A549 (cell line): ENCODE results near the gene CEP78. TPM values are rescaled to one million over a fixed set of nuclear protein-coding genes. Genes with fewer than 3 reads are reported as not detected.

Source experiments
- ATAC-seq, 2 experiments: fragments of 200-7000 bp in 1 of 2; fragments of >200 bp in 1 of 2; cut with Nextera tagmentation in 1 of 2; cut with Tn5 transposase in 1 of 2; 3 replicates each; pipeline versions ENCODE4 v1.8.0 to v1.9.1; 2018 to 2020; ENCODE audit warnings: mild to moderate bottlenecking in 1 of 2, moderate library complexity in 1 of 2
- CTCF ChIA-PET: fragments of 300-600 bp; sonication (Branson Sonifier 250); formaldehyde crosslinking; extraction: SDS; loops from one replicate; lab custom pipeline; 2021; ENCODE audit warnings: antibody characterized with exemption, inconsistent platforms; lab: Yijun Ruan, JAX
- POLR2A ChIA-PET: fragments of 350-600 bp; formaldehyde crosslinking; extraction: SDS; loops from one replicate; lab custom pipeline; 2021; ENCODE audit warnings: antibody characterized with exemption, inconsistent platforms; lab: Yijun Ruan, JAX
- DNase-seq, 2 experiments: peaks; one replicate each; pipeline versions ENCODE4 v3.0.0 to v3.0.0-alpha.2; 2011 to 2016; ENCODE audit warnings: low read depth in 1 of 2, low spot score in 1 of 2
- FAIRE-seq: peaks from 2 replicates; lab custom pipeline; 2011; peaks lifted over from hg19 to GRCh38; lab: Jason Lieb, UNC
- H3K27ac ChIP-seq, 2 experiments: fragments of >200 bp; sonication (Bioruptor Twin); formaldehyde crosslinking; 3 replicates each; pipeline ENCODE4 v1.5.1; 2016 to 2017
- H3K4me1 ChIP-seq: fragments of >200 bp; sonication (Bioruptor Twin); formaldehyde crosslinking; 3 replicates; pipeline ENCODE4 v1.6.1; 2016
- H3K4me2 ChIP-seq: fragments of >200 bp; sonication (Bioruptor Twin); formaldehyde crosslinking; 3 replicates; pipeline ENCODE4 v1.6.1; 2016
- H3K4me3 ChIP-seq: fragments of >200 bp; sonication (Bioruptor Twin); formaldehyde crosslinking; 3 replicates; pipeline ENCODE4 v1.5.1; 2016
- H3K9me3 ChIP-seq: fragments of >200 bp; sonication (Bioruptor Twin); formaldehyde crosslinking; 3 replicates; pipeline ENCODE4 v1.6.1; 2016
- CBX2 ChIP-seq: fragments of 200-600 bp; sonication (generic); IDR thresholded peaks from 2 replicates; pipeline ENCODE4 v1.6.1; 2016; ENCODE audit warnings: low read depth, mild to moderate bottlenecking, borderline replicate concordance
- CBX8 ChIP-seq: fragments of 200-600 bp; sonication (generic); IDR thresholded peaks from 2 replicates; pipeline ENCODE4 v1.6.1; 2016
- CEBPB ChIP-seq, 2 experiments: fragments of >200 bp in 1 of 2; sonication (Bioruptor Twin) in 1 of 2; formaldehyde crosslinking in 1 of 2; IDR thresholded peaks; 2 replicates each; pipeline ENCODE4 v1.6.1; 2012 to 2016
- EP300 ChIP-seq, 2 experiments: fragments of >200 bp; sonication (Bioruptor Twin); formaldehyde crosslinking; IDR thresholded peaks; 2 replicates in 1 of 2; 3 replicates in 1 of 2; pipeline ENCODE4 v1.6.1; 2016 to 2017
- FOSB ChIP-seq: fragments of 250-450 bp; sonication (Bioruptor Pico); IDR thresholded peaks from 2 replicates; pipeline ENCODE4 v1.5.0; 2020; ENCODE audit warnings: mild to moderate bottlenecking, moderate library complexity
- FOSL2 ChIP-seq, 2 experiments: fragments of 450-650 bp in 1 of 2; fragments of >200 bp in 1 of 2; sonication (Bioruptor Twin) in 1 of 2; formaldehyde crosslinking; IDR thresholded peaks; 2 replicates each; pipeline versions ENCODE4 v1.5.0 to v1.6.1; 2016 to 2020; ENCODE audit warnings: mild to moderate bottlenecking in 1 of 2, moderate library complexity in 1 of 2
- FOXS1 ChIP-seq: fragments of 250-450 bp; sonication (Bioruptor Pico); IDR thresholded peaks from 2 replicates; pipeline ENCODE4 v1.5.0; 2020; ENCODE audit warnings: mild to moderate bottlenecking, moderate library complexity
- HDAC2 ChIP-seq: fragments of 200-600 bp; sonication (generic); IDR thresholded peaks from 2 replicates; pipeline ENCODE4 v1.6.1; 2016
- HOXB13 ChIP-seq: fragments of 250-450 bp; sonication (Bioruptor Pico); IDR thresholded peaks from 2 replicates; pipeline ENCODE4 v1.5.0; 2020; ENCODE audit warnings: low read depth, mild to moderate bottlenecking, moderate library complexity
- JUN ChIP-seq, 2 experiments: fragments of >200 bp; sonication (Bioruptor Twin); formaldehyde crosslinking; IDR thresholded peaks; 2 replicates in 1 of 2; 3 replicates in 1 of 2; pipeline ENCODE4 v1.6.1; 2016 to 2017
- JUNB ChIP-seq: fragments of >200 bp; sonication (Bioruptor Twin); formaldehyde crosslinking; IDR thresholded peaks from 2 replicates; pipeline ENCODE4 v1.6.1; 2016
- KDM1A ChIP-seq: fragments of 200-600 bp; sonication (generic); IDR thresholded peaks from 2 replicates; pipeline ENCODE4 v1.6.1; 2016; ENCODE audit warnings: low read depth, mild to moderate bottlenecking
- KDM5A ChIP-seq: fragments of 200-600 bp; sonication (generic); IDR thresholded peaks from 2 replicates; pipeline ENCODE4 v1.6.1; 2016; ENCODE audit warnings: antibody characterized with exemption, mild to moderate bottlenecking
- MAZ ChIP-seq: fragments of 150-350 bp; IDR thresholded peaks from 2 replicates; pipeline ENCODE4 v1.6.1; 2014; ENCODE audit warnings: antibody characterized with exemption, low read depth, low read length, borderline replicate concordance
- MYC ChIP-seq: IDR thresholded peaks from 2 replicates; pipeline ENCODE4 v1.6.1; 2012; ENCODE audit warnings: mild to moderate bottlenecking, inconsistent platforms, low read length, improper control_type of control experiment, borderline replicate concordance
- NFE2L2 ChIP-seq: fragments of 150-350 bp; conservative IDR thresholded peaks from 2 replicates; pipeline ENCODE4 v1.6.1; 2014; ENCODE audit warnings: low read length
- POLR2A ChIP-seq: IDR thresholded peaks from 2 replicates; pipeline ENCODE4 v1.6.1; 2012; ENCODE audit warnings: mild to moderate bottlenecking, low read length
- RCOR1 ChIP-seq: fragments of 150-350 bp; IDR thresholded peaks from 2 replicates; pipeline ENCODE4 v1.6.1; 2014; ENCODE audit warnings: antibody characterized with exemption, low read length, low read depth
- TFCP2L1 ChIP-seq: fragments of 250-450 bp; sonication (Bioruptor Pico); IDR thresholded peaks from 2 replicates; pipeline ENCODE4 v1.5.0; 2021; ENCODE audit warnings: mild to moderate bottlenecking
- ZNF302 ChIP-seq: fragments of 250-450 bp; sonication (Bioruptor Pico); IDR thresholded peaks from 2 replicates; pipeline ENCODE4 v1.9.0; 2021; ENCODE audit warnings: inconsistent platforms, mild to moderate bottlenecking, moderate library complexity
- ZSCAN20 ChIP-seq: fragments of 250-450 bp; sonication (Bioruptor Pico); IDR thresholded peaks from 2 replicates; pipeline ENCODE4 v1.8.0; 2022; ENCODE audit warnings: mild to moderate bottlenecking, moderate library complexity
- WGBS: methylation state at CpG from one replicate; pipeline ENCODE4 v1.1.6; 2017; ENCODE audit errors: missing lambda C conversion rate; 5-methylcytosine and 5-hydroxymethylcytosine counted together
- polyA plus RNA-seq, 4 experiments: library from polyadenylated mRNA; depleted of rRNA in 3 of 4; stranded (reverse); fragments of >200 nt; fragmentation: RNase III in 1 of 4; extraction: RNeasy Plus Mini Kit Qiagen cat#74134 plus additional on column Dnase treatment in 1 of 4; gene quantifications; 2 replicates in 3 of 4; 3 replicates in 1 of 4; pipeline ENCODE4 v1.2.3, GENCODE V29; 2011 to 2017
- TF ChIP-seq, protein P1 (sequence below): fragments of 250-450 bp; sonication (Bioruptor Pico); IDR thresholded peaks from 2 replicates; pipeline ENCODE4 v1.5.0; 2021; ENCODE audit warnings: mild to moderate bottlenecking, moderate library complexity, borderline replicate concordance
- TF ChIP-seq, protein P2 (sequence below): fragments of 200-600 bp; sonication (generic); IDR thresholded peaks from 2 replicates; pipeline ENCODE4 v1.6.1; 2016; ENCODE audit warnings: antibody characterized with exemption, mild to moderate bottlenecking, moderate library complexity
- TF ChIP-seq, protein P3 (sequence below): IDR thresholded peaks from 2 replicates; pipeline ENCODE4 v1.6.1; 2012
- TF ChIP-seq, protein P4 (sequence below): fragments of 450-650 bp; IDR thresholded peaks from 2 replicates; pipeline ENCODE4 v1.6.1; 2014; ENCODE audit warnings: antibody characterized with exemption
- TF ChIP-seq, protein P5 (sequence below): fragments of >200 bp; sonication (Bioruptor Twin); formaldehyde crosslinking; IDR thresholded peaks from 2 replicates; pipeline ENCODE4 v1.6.1; 2016
- TF ChIP-seq, protein P6 (sequence below): IDR thresholded peaks from 2 replicates; pipeline ENCODE4 v1.6.1; 2012; ENCODE audit warnings: low read depth, borderline replicate concordance

CEP78 gene
- polyA plus RNA-seq, 2 of the 4 experiments (the other 2 are of a cell fraction), result 16.5 to 28.9 TPM

DNA sequence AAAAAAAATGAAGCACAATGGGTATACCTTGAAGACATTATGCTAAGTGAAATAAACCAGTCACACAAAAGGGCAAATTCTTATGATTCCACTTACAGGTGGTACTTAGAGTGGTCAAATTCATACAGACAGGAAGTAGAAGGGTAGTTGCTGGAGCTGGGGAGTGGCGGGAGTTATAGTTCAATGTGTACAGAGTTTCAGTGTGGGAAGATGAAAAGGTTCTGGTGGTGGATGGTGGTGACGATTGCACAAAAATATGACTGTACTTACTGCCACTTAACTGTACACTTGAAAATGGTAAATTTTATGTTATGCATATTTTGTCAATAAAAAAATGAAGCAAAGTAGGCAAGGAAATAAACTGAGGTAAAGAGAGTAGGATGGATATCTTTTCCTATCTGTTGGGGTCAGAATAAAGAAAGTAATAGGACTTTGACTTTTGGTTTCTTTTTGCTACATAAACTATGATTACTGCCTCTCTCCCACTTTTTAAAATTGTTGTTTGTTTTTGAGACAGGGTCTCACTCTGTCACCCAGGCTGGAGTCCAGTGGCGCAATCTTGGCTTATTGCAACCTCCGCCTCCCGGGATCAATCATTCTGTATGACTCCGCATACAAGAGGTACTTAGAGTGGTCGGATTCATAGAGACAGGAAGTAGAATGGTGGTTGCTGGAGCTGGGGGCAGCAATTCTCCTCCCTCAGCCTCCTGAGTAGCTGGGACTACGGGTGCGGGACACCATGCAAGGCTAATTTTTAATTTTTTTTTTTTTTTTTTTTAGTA lies 57.0 kb downstream of the CEP78 start:
- FAIRE-seq, result no peak
- Histone ChIP-seq H3K27ac (no peak overlapping the region), H3K4me3 (no peak overlapping the region), H3K4me1 (peaks cover 9% of the 10 kb centered on the region), H3K4me2 (no peak overlapping the region), H3K9me3 (no peaks in the 10 kb centered on the region)
- 93% methylated on average over 9 of the region's 9 CpGs for WGBS
- CTCF ChIA-PET, result interaction anchor here (0.9 kb wide), 1 partner anchor 32 kb away, joined by 3 read pairs; no protein-coding TSS in a partner anchor
- DNase-seq, result no peak
- ATAC-seq, result no peak
- POLR2A ChIA-PET, result interaction anchor here (0.6 kb wide), 1 partner anchor 124 kb away, joined by 3 read pairs; no protein-coding TSS in a partner anchor
- TF ChIP-seq MAZ (no peak), FOSL2 (IDR thresholded peaks at IDR 0.05) (no peak), FOSL2 (CRISPR knock-in tag; IDR thresholded peaks at IDR 0.05) (no peak), EP300 (IDR thresholded peaks at IDR 0.05) (no peak), KDM1A (no peak), RCOR1 (no peak), HDAC2 (no peak), FOXS1 (no peak), ZNF302 (CRISPR knock-in tag) (no peak), POLR2A (no peak), NFE2L2 (no peak)
- TF ChIP-seq, protein P1, sequence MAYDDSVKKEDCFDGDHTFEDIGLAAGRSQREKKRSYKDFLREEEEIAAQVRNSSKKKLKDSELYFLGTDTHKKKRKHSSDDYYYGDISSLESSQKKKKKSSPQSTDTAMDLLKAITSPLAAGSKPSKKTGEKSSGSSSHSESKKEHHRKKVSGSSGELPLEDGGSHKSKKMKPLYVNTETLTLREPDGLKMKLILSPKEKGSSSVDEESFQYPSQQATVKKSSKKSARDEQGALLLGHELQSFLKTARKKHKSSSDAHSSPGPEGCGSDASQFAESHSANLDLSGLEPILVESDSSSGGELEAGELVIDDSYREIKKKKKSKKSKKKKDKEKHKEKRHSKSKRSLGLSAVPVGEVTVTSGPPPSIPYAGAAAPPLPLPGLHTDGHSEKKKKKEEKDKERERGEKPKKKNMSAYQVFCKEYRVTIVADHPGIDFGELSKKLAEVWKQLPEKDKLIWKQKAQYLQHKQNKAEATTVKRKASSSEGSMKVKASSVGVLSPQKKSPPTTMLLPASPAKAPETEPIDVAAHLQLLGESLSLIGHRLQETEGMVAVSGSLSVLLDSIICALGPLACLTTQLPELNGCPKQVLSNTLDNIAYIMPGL (CRISPR knock-in tag), result no peak
- TF ChIP-seq, protein P2, sequence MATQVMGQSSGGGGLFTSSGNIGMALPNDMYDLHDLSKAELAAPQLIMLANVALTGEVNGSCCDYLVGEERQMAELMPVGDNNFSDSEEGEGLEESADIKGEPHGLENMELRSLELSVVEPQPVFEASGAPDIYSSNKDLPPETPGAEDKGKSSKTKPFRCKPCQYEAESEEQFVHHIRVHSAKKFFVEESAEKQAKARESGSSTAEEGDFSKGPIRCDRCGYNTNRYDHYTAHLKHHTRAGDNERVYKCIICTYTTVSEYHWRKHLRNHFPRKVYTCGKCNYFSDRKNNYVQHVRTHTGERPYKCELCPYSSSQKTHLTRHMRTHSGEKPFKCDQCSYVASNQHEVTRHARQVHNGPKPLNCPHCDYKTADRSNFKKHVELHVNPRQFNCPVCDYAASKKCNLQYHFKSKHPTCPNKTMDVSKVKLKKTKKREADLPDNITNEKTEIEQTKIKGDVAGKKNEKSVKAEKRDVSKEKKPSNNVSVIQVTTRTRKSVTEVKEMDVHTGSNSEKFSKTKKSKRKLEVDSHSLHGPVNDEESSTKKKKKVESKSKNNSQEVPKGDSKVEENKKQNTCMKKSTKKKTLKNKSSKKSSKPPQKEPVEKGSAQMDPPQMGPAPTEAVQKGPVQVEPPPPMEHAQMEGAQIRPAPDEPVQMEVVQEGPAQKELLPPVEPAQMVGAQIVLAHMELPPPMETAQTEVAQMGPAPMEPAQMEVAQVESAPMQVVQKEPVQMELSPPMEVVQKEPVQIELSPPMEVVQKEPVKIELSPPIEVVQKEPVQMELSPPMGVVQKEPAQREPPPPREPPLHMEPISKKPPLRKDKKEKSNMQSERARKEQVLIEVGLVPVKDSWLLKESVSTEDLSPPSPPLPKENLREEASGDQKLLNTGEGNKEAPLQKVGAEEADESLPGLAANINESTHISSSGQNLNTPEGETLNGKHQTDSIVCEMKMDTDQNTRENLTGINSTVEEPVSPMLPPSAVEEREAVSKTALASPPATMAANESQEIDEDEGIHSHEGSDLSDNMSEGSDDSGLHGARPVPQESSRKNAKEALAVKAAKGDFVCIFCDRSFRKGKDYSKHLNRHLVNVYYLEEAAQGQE, result no peak
- TF ChIP-seq, protein P3, sequence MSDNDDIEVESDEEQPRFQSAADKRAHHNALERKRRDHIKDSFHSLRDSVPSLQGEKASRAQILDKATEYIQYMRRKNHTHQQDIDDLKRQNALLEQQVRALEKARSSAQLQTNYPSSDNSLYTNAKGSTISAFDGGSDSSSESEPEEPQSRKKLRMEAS, result no peak
- TF ChIP-seq, protein P4, sequence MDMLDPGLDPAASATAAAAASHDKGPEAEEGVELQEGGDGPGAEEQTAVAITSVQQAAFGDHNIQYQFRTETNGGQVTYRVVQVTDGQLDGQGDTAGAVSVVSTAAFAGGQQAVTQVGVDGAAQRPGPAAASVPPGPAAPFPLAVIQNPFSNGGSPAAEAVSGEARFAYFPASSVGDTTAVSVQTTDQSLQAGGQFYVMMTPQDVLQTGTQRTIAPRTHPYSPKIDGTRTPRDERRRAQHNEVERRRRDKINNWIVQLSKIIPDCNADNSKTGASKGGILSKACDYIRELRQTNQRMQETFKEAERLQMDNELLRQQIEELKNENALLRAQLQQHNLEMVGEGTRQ, result no peak

DNA sequence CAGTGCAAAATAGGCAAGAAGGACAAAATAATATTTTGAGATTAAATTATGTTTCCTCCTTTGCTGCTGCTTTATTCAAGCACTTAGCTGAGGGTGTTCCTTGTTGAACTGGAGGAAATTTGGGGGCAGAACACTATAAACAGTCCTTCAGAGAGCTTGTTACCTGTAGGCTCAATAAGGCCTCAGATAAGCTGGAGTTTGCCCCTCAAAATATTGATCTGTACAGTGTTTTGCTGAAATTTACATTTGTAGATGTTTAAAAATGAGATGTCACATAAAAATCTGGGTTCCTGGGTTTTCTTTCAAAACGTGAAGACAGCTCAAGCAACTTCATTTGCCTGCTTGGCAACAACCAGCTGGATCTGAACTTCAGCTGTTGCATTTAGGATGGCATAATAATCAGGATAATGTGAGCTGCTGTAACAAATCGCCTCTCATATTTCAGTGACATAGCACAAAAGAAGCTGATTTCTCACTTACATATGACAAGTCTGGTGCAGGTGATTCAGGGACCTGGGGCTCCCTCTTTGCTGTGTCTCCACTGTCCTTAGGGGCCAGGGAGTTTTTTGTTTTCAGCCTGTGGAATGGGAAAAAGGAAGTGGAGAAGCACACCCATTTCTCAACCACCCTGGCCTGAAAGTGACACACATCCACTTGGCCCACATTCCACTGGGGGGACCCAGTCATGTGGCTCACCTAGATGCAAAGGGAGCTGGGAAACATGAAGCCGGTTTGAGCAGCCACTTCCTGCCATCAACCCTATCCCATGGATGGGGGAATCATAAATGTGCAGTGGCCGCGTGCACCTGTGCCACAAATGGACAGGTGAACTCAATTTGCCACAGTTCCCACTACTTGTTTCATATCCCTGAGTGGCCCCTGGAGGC lies 58.7 kb downstream of the CEP78 start:
- CTCF ChIA-PET, result interaction anchor here (1.2 kb wide), 1 partner anchor 32 kb away, joined by 4 read pairs; no protein-coding TSS in a partner anchor
- peak overlapping the region in 1 of 2 experiments; percentile 97; a peak in 4 of 6 replicates for H3K27ac ChIP-seq
- no peak overlapping the region for H3K4me3 ChIP-seq
- H3K9me3 ChIP-seq, result no peaks in the 10 kb centered on the region
- no peak for FAIRE-seq
- peaks cover 20% of the 10 kb centered on the region for H3K4me1 ChIP-seq
- POLR2A ChIA-PET, result no interaction called here
- TF ChIP-seq, protein P5, sequence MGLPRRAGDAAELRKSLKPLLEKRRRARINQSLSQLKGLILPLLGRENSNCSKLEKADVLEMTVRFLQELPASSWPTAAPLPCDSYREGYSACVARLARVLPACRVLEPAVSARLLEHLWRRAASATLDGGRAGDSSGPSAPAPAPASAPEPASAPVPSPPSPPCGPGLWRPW, result no peak
- TF ChIP-seq, protein P6, sequence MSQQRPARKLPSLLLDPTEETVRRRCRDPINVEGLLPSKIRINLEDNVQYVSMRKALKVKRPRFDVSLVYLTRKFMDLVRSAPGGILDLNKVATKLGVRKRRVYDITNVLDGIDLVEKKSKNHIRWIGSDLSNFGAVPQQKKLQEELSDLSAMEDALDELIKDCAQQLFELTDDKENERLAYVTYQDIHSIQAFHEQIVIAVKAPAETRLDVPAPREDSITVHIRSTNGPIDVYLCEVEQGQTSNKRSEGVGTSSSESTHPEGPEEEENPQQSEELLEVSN, result no peak
- no peak for TF ChIP-seq JUN (IDR thresholded peaks at IDR 0.05)
- TF ChIP-seq ZSCAN20 (CRISPR knock-in tag), result no peak
- no peak for TF ChIP-seq MYC
- TF ChIP-seq MAZ, result no peak
- TF ChIP-seq CBX8, result no peak
- TF ChIP-seq CEBPB (IDR thresholded peaks at IDR 0.05), result no peak
- no peak for TF ChIP-seq JUNB
- TF ChIP-seq HOXB13 (CRISPR knock-in tag), result no peak
- no peak for TF ChIP-seq RCOR1
- no peak for TF ChIP-seq TFCP2L1 (CRISPR knock-in tag)
- TF ChIP-seq KDM5A, result no peak
- TF ChIP-seq KDM1A, result no peak
- no peak for TF ChIP-seq FOSB
- no peak for TF ChIP-seq FOXS1
- no peak for TF ChIP-seq CBX2
- no peak for ATAC-seq
- DNase-seq, result no peak
- 82% methylated on average over 5 of the region's 5 CpGs for WGBS
- H3K4me2 ChIP-seq, result no peak overlapping the region
